Mesendoderm (in vitro differentiated cells): ENCODE results near the gene MERTK.

Experiments
- DNase-seq: peaks from one replicate; pipeline ENCODE4 v3.0.0; 2013
- H2AK5ac ChIP-seq: 2 replicates; pipeline ENCODE4 v1.6.1; 2013; ENCODE audit warnings: low read length, inconsistent platforms
- H2BK120ac ChIP-seq: 2 replicates; pipeline ENCODE4 v1.6.1; 2013; ENCODE audit warnings: low read depth, mild to moderate bottlenecking, low read length, moderate library complexity, mixed read lengths
- H2BK15ac ChIP-seq: replicated peaks from 2 replicates; pipeline ENCODE4 v1.6.1; 2013; ENCODE audit warnings: low read depth, mild to moderate bottlenecking, moderate library complexity
- H2BK5ac ChIP-seq: 2 replicates; pipeline ENCODE4 v1.6.1; 2013; ENCODE audit warnings: low read length, inconsistent platforms
- H3K18ac ChIP-seq: 2 replicates; pipeline ENCODE4 v1.6.1; 2013; ENCODE audit warnings: mild to moderate bottlenecking, low read length, mixed read lengths
- H3K23ac ChIP-seq: one replicate; pipeline ENCODE4 v1.6.1; 2013; ENCODE audit warnings: low read length
- H3K27ac ChIP-seq: 2 replicates; pipeline ENCODE4 v1.5.1; 2013; ENCODE audit warnings: low read depth, mild to moderate bottlenecking, inconsistent platforms, low read length, moderate library complexity
- H3K27me3 ChIP-seq: 2 replicates; pipeline ENCODE4 v1.6.1; 2013; ENCODE audit warnings: low read length, control low read depth, mild to moderate bottlenecking, inconsistent platforms; ENCODE audit not compliant: insufficient read depth, poor library complexity
- H3K36me3 ChIP-seq: 2 replicates; pipeline ENCODE4 v1.6.1; 2013; ENCODE audit warnings: low read length, inconsistent platforms; ENCODE audit not compliant: control insufficient read depth, insufficient read depth
- H3K4ac ChIP-seq: one replicate; pipeline ENCODE4 v1.6.1; 2013; ENCODE audit warnings: low read depth, mild to moderate bottlenecking, low read length, moderate library complexity
- H3K4me1 ChIP-seq: 2 replicates; pipeline ENCODE4 v1.6.1; 2013; ENCODE audit warnings: low read depth, low read length, inconsistent platforms; ENCODE audit not compliant: control insufficient read depth
- H3K4me2 ChIP-seq: 2 replicates; pipeline ENCODE4 v1.6.1; 2013; ENCODE audit warnings: low read length
- H3K4me3 ChIP-seq: 2 replicates; pipeline ENCODE4 v1.5.1; 2013; ENCODE audit warnings: mild to moderate bottlenecking, low read length
- H3K56ac ChIP-seq: one replicate; pipeline ENCODE4 v1.6.1; 2013; ENCODE audit warnings: low read length
- H3K79me1 ChIP-seq: 2 replicates; pipeline ENCODE4 v1.6.1; 2013; ENCODE audit warnings: low read length, inconsistent platforms
- H3K79me2 ChIP-seq: 2 replicates; pipeline ENCODE4 v1.6.1; 2013; ENCODE audit warnings: mild to moderate bottlenecking, low read length; ENCODE audit not compliant: control insufficient read depth, insufficient read depth
- H3K9ac ChIP-seq: 2 replicates; pipeline ENCODE4 v1.6.1; 2013; ENCODE audit warnings: low read length, inconsistent platforms
- H4K5ac ChIP-seq: one replicate; pipeline ENCODE4 v1.6.1; 2013; ENCODE audit warnings: low read length
- H4K8ac ChIP-seq: one replicate; pipeline ENCODE4 v1.6.1; 2013; ENCODE audit warnings: low read depth, mild to moderate bottlenecking, control low read depth, low read length, moderate library complexity
- WGBS: extraction: QIAGEN DNeasy Blood & Tissue Kit; methylation state at CpG from one replicate; pipeline ENCODE4 v1.1.7; 2013; ENCODE audit warnings: low lambda C conversion rate, missing lambda C conversion rate; ENCODE audit not compliant: insufficient coverage; ENCODE audit errors: extremely low coverage; 5-methylcytosine and 5-hydroxymethylcytosine counted together

Gene MERTK

DNA sequence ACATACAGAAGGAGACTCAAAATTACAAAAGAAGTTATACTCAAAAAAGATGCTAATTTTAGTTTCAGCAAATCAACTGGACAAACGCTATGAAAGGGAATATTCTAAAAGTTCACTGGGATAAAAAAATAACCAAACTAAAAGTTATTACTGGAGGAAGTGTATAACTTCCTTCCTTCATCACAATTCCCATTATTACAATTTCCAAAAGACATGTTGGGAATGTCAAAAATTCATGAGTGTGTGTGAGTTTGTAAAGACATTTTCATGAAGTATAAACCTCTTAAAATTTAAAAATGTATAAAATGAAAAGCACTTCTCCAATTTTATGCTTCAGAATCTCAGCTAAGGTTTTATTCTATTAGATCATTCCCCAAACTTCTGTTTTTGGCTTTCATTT, 67.8 kb downstream of the MERTK start:
- Histone ChIP-seq H2BK15ac (no peak overlapping the region), H3K4me1 (peaks cover 2% of the 10 kb centered on the region), H3K4me3 (no peak overlapping the region), H4K5ac (no peak overlapping the region), H3K36me3 (no peaks in the 10 kb centered on the region), H3K18ac (no peak overlapping the region), H3K4me2 (no peak overlapping the region), H2BK120ac (no peak overlapping the region), H3K9ac (no peak overlapping the region), H3K27me3 (no peaks in the 10 kb centered on the region), H3K79me1 (no peaks in the 10 kb centered on the region), H3K27ac (no peak overlapping the region), H3K56ac (no peak overlapping the region), H2BK5ac (no peak overlapping the region), H2AK5ac (no peak overlapping the region), H3K23ac (no peak overlapping the region), H3K79me2 (no peaks in the 10 kb centered on the region), H4K8ac (no peak overlapping the region), H3K4ac (no peak overlapping the region)
- WGBS: no CpG with 5 or more reads among the region's 1 CpG
- no peak for DNase-seq

DNA sequence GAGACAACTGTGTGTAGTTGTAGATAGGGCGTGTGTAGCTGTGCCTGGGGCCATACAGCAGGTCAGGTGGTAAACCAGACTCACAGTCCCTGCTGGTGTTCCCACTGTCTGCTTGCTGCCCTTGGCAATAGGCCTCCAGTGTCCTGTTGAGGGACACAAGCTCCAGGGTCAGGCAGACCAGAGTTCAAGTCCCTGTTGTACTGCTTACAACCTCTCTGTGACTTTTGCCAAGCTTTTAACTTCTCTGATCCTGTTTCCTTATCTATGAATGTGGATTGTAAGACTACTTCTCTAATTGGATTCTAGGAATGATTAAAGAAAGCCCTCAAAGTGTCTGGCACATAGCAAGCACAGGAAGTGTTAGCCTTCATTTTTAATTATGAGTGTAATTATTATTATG, 68.6 kb downstream of the MERTK start:
- no CpG with 5 or more reads among the region's 1 CpG for WGBS
- Histone ChIP-seq H4K8ac (no peak overlapping the region), H2AK5ac (no peak overlapping the region), H3K56ac (peak overlapping the region; percentile 22), H3K4me3 (no peak overlapping the region), H3K27me3 (no peaks in the 10 kb centered on the region), H4K5ac (no peak overlapping the region), H3K27ac (no peak overlapping the region), H3K4me1 (peaks cover 2% of the 10 kb centered on the region), H2BK5ac (no peak overlapping the region), H3K4ac (no peak overlapping the region), H3K79me1 (no peaks in the 10 kb centered on the region), H3K79me2 (no peaks in the 10 kb centered on the region), H3K9ac (no peak overlapping the region), H3K23ac (no peak overlapping the region), H2BK15ac (no peak overlapping the region), H3K18ac (no peak overlapping the region), H3K36me3 (no peaks in the 10 kb centered on the region), H2BK120ac (no peak overlapping the region), H3K4me2 (no peak overlapping the region)
- peak; percentile 52 for DNase-seq

DNA sequence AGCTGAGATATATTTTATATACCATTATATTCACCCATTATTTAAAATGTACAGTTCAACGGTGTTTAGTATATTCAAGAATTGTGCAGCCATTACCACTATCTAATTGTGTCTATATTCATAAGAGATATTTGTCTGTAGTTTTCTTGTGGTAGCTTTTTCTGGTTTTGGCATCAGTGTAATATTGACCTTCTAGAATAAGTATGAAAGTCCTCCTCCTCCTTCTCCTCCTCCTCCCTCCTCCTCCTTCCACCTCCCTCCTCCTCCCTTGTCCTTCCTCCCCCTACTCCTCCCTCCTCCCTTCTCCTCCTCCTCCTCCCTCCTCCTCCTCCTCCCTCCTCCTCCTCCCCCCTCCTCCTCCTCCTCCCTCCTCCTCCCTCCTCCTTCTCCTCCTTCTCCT, 72.0 kb downstream of the MERTK start:
- Histone ChIP-seq H3K23ac (no peak overlapping the region), H3K27ac (no peak overlapping the region), H2BK5ac (no peak overlapping the region), H2AK5ac (no peak overlapping the region), H3K9ac (no peak overlapping the region), H3K27me3 (no peaks in the 10 kb centered on the region), H3K4me2 (no peak overlapping the region), H4K5ac (no peak overlapping the region), H3K36me3 (no peaks in the 10 kb centered on the region), H3K4me3 (no peak overlapping the region), H3K79me2 (no peaks in the 10 kb centered on the region), H3K4me1 (peaks cover 2% of the 10 kb centered on the region), H3K56ac (no peak overlapping the region), H2BK15ac (no peak overlapping the region), H2BK120ac (no peak overlapping the region), H4K8ac (no peak overlapping the region), H3K79me1 (no peaks in the 10 kb centered on the region), H3K4ac (no peak overlapping the region), H3K18ac (no peak overlapping the region)
- WGBS: no CpG with 5 or more reads among the region's 1 CpG
- no peak for DNase-seq

DNA sequence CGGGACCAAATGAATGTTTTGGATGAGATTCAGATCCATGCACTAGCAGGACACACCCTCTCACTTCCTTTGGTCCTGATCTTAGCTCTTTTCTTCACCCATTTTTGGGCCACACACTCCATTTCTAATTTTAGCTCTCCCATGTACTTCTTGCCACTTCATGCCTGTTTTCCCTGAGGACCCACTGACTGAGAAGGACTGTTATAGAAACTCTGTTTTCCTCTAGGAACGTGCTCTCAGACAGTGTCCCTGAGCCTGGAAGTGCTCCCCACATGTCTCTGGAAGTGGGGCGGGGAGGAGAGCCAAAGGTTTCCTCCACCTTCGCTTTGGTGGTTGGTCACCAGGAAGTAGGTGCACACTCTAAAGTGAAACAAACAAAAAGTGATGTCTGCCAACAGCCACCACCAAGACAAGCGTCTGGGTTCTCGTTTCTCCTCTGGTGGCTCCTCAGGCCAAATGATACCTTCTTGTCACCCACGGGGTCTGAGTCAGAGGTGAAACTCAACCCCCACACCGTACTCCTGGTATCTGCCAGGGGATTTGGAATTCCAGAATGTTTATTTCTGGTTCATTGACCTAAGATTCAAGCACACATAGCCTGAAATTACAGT, 74.7 kb downstream of the MERTK start:
- Histone ChIP-seq H3K4me2 (no peak overlapping the region), H3K18ac (no peak overlapping the region), H4K5ac (no peak overlapping the region), H3K4me3 (no peak overlapping the region), H2AK5ac (no peak overlapping the region), H3K56ac (no peak overlapping the region), H2BK5ac (no peak overlapping the region), H4K8ac (no peak overlapping the region), H3K27me3 (no peaks in the 10 kb centered on the region), H2BK15ac (no peak overlapping the region), H3K23ac (no peak overlapping the region), H2BK120ac (no peak overlapping the region), H3K79me1 (no peaks in the 10 kb centered on the region), H3K9ac (no peak overlapping the region), H3K27ac (no peak overlapping the region), H3K4me1 (no peaks in the 10 kb centered on the region), H3K4ac (no peak overlapping the region), H3K79me2 (no peaks in the 10 kb centered on the region), H3K36me3 (no peaks in the 10 kb centered on the region)
- no CpG with 5 or more reads among the region's 8 CpGs for WGBS
- DNase-seq: no peak

DNA sequence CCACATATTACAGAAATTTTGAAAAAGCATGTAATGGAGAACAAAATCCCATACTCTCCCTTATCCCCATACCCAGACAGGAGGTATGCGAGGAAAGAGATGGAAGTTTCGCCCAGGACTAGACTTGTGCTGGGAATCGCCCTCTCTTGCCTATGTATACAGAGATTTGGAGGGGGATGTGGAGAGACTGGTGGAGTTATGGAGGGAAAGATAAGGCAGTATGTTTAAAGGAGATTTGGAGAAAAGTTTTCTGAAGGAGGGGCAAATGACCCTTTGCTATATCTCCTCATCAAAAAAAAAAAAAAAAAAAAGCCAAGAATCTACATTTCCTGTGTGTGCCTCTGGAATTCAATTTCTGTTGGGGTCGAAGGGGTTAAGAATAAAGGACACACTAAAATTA, 75.3 kb downstream of the MERTK start:
- Histone ChIP-seq H2BK5ac (no peak overlapping the region), H3K79me1 (no peaks in the 10 kb centered on the region), H3K27me3 (no peaks in the 10 kb centered on the region), H3K36me3 (no peaks in the 10 kb centered on the region), H3K23ac (no peak overlapping the region), H3K4me3 (no peak overlapping the region), H3K27ac (no peak overlapping the region), H4K5ac (no peak overlapping the region), H3K4me2 (no peak overlapping the region), H3K4me1 (no peaks in the 10 kb centered on the region), H3K4ac (no peak overlapping the region), H3K56ac (no peak overlapping the region), H4K8ac (no peak overlapping the region), H2AK5ac (no peak overlapping the region), H3K79me2 (no peaks in the 10 kb centered on the region), H2BK120ac (no peak overlapping the region), H2BK15ac (no peak overlapping the region), H3K18ac (no peak overlapping the region), H3K9ac (no peak overlapping the region)
- DNase-seq: no peak
- no CpG with 5 or more reads among the region's 4 CpGs for WGBS

DNA sequence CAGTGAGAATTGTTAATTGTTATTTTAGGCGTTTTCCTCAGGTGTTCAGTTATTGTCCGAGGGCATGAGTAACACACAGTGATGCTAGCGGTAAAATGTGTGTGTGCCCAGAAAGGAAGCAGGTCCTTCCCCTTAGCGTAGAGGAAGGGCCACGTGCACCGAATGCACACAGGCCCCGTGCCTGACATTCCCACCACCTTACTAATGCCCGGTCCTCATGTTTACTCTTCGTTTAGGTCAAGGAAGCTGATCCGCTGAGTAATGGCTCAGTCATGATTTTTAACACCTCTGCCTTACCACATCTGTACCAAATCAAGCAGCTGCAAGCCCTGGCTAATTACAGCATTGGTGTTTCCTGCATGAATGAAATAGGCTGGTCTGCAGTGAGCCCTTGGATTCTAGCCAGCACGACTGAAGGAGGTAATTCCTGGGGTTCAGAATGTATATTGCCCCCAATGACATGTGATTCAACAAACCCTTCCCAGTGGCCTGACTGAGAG, 76.7 kb downstream of the MERTK start:
- Histone ChIP-seq H4K8ac (no peak overlapping the region), H3K79me2 (no peaks in the 10 kb centered on the region), H3K4me2 (no peak overlapping the region), H2AK5ac (no peak overlapping the region), H3K27ac (no peak overlapping the region), H3K18ac (no peak overlapping the region), H2BK120ac (no peak overlapping the region), H3K4me1 (no peaks in the 10 kb centered on the region), H3K4me3 (no peak overlapping the region), H3K36me3 (no peaks in the 10 kb centered on the region), H3K79me1 (no peaks in the 10 kb centered on the region), H3K27me3 (no peaks in the 10 kb centered on the region), H3K9ac (no peak overlapping the region), H3K56ac (no peak overlapping the region), H3K4ac (no peak overlapping the region), H3K23ac (no peak overlapping the region), H4K5ac (no peak overlapping the region), H2BK15ac (no peak overlapping the region), H2BK5ac (no peak overlapping the region)
- WGBS: no CpG with 5 or more reads among the region's 11 CpGs
- peak; percentile 32 for DNase-seq
